ENCODE results near the gene MS4A13.

DNA sequence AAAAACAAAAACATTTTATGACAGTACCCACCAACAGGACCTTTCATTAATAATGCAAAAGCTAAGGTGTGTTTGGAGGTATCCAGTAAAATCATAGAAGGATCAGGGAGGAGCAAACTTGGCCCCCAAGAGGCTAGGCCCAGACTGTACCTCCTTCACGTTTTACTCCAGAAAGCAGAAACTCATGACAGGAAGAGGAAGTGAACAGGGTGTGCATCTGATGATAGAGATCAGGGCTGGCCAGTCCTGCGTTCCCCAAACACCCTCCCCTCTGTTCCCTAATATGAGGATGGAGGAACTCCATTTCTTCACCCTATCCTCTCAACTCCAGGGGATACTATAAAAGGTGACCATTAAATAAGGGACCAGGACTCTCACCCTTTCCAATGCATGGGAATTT, 32.8 kb upstream of the MS4A13 start:
- TF ChIP-seq, protein P1, sequence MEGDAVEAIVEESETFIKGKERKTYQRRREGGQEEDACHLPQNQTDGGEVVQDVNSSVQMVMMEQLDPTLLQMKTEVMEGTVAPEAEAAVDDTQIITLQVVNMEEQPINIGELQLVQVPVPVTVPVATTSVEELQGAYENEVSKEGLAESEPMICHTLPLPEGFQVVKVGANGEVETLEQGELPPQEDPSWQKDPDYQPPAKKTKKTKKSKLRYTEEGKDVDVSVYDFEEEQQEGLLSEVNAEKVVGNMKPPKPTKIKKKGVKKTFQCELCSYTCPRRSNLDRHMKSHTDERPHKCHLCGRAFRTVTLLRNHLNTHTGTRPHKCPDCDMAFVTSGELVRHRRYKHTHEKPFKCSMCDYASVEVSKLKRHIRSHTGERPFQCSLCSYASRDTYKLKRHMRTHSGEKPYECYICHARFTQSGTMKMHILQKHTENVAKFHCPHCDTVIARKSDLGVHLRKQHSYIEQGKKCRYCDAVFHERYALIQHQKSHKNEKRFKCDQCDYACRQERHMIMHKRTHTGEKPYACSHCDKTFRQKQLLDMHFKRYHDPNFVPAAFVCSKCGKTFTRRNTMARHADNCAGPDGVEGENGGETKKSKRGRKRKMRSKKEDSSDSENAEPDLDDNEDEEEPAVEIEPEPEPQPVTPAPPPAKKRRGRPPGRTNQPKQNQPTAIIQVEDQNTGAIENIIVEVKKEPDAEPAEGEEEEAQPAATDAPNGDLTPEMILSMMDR (IDR thresholded peaks at IDR 0.05): no peak
- TF ChIP-seq POLR2A (IDR thresholded peaks at IDR 0.05): no peak

All from testis (tissue), 2 donors.